Caco-2 (cell line): ENCODE measurements around the gene WDR73. TPM values are rescaled to one million over a fixed set of nuclear protein-coding genes. Genes with fewer than 3 reads are reported as not detected.
"Not testable (repeated sequence)": the region's sequence is repeated elsewhere in the genome, so short reads cannot be mapped to it uniquely, and the experiment has no call there.

ENCODE experiments used
- BruUV-seq: library from RNA; stranded (reverse); fragments of 400-500 nt; replicated peaks from 2 replicates; lab custom pipeline; 2021; lab: Mats Ljungman, UMichigan
- CTCF ChIA-PET: fragments of 300-600 bp; sonication (Branson Sonifier 250); formaldehyde crosslinking; loops from one replicate; lab custom pipeline; 2022; ENCODE audit warnings: antibody characterized with exemption; lab: Charles Lee
- POLR2A ChIA-PET: fragments of 300-600 bp; sonication (Branson Sonifier 250); formaldehyde crosslinking; loops from one replicate; lab custom pipeline; 2022; ENCODE audit warnings: antibody characterized with exemption; lab: Charles Lee
- DNase-seq, 2 experiments: peaks; one replicate each; pipeline versions ENCODE4 v3.0.0 to v3.0.0-alpha.2; 2020 to 2022
- H3K27me3 ChIP-seq: replicated peaks from 2 replicates; pipeline ENCODE4 v1.6.0; 2011; ENCODE audit warnings: low read length; ENCODE audit not compliant: control insufficient read depth, insufficient read depth
- H3K36me3 ChIP-seq: 2 replicates; pipeline ENCODE4 v1.5.1; 2011; ENCODE audit warnings: low read length; ENCODE audit not compliant: control insufficient read depth, insufficient read depth
- H3K4me1 ChIP-seq: fragments of 250-450 bp; sonication (Bioruptor Pico); 2 replicates; pipeline ENCODE4 v1.5.1; 2020; ENCODE audit warnings: mild to moderate bottlenecking
- H3K4me3 ChIP-seq: 2 replicates; pipeline ENCODE4 v1.5.1; 2011; ENCODE audit warnings: low read depth, mild to moderate bottlenecking, control low read depth, low read length
- H3K9me3 ChIP-seq: fragments of 250-450 bp; sonication (Bioruptor Pico); 2 replicates; pipeline ENCODE4 v1.5.1; 2020; ENCODE audit warnings: mild to moderate bottlenecking, moderate library complexity
- H3K27ac Mint-ChIP-seq: one replicate; pipeline ENCODE4 v1.8.0; 2022; ENCODE audit warnings: mixed read lengths; ENCODE audit not compliant: unreplicated experiment
- H3K27me3 Mint-ChIP-seq: one replicate; pipeline ENCODE4 v1.8.0; 2022; ENCODE audit warnings: mixed read lengths; ENCODE audit not compliant: insufficient read depth, unreplicated experiment
- H3K36me3 Mint-ChIP-seq: one replicate; pipeline ENCODE4 v1.8.0; 2022; ENCODE audit warnings: mild to moderate bottlenecking, mixed read lengths; ENCODE audit not compliant: insufficient read depth, unreplicated experiment
- H3K4me1 Mint-ChIP-seq: one replicate; pipeline ENCODE4 v1.8.0; 2022; ENCODE audit warnings: low read depth, mixed read lengths; ENCODE audit not compliant: unreplicated experiment
- H3K4me3 Mint-ChIP-seq: one replicate; pipeline ENCODE4 v1.8.0; 2022; ENCODE audit warnings: mild to moderate bottlenecking, moderate library complexity, mixed read lengths; ENCODE audit not compliant: unreplicated experiment
- H3K9me3 Mint-ChIP-seq: one replicate; pipeline ENCODE4 v1.8.0; 2022; ENCODE audit warnings: mixed read lengths; ENCODE audit not compliant: unreplicated experiment
- intact Hi-C: fragments of 100-400 bp; cut with micrococcal nuclease; formaldehyde crosslinking; loops from one replicate; pipeline ENCODE4 v1.10.0; 2022; ENCODE audit not compliant: unreplicated experiment
- total RNA-seq: library from RNA; stranded (reverse); gene quantifications from 2 replicates; pipeline ENCODE4 v1.2.3, GENCODE V29; 2022
- TF ChIP-seq, protein P1 (sequence below), 2 experiments: fragments of 200-600 bp in 1 of 2; IDR thresholded peaks; 1 replicate in 1 of 2; 2 replicates in 1 of 2; pipeline versions ENCODE4 v1.5.1 to v1.8.0; 2011 to 2022; ENCODE audit warnings: antibody characterized with exemption in 1 of 2, control low read depth in 1 of 2, inconsistent platforms in 1 of 2, low read depth in 1 of 2, low read length in 1 of 2, mild to moderate bottlenecking in 1 of 2, moderate library complexity in 1 of 2; ENCODE audit not compliant: insufficient read depth in 1 of 2, severe bottlenecking in 1 of 2, unreplicated experiment in 1 of 2

The WDR73 gene
- total RNA-seq, 1 experiment from 2014 or later = 32.7 TPM

DNA sequence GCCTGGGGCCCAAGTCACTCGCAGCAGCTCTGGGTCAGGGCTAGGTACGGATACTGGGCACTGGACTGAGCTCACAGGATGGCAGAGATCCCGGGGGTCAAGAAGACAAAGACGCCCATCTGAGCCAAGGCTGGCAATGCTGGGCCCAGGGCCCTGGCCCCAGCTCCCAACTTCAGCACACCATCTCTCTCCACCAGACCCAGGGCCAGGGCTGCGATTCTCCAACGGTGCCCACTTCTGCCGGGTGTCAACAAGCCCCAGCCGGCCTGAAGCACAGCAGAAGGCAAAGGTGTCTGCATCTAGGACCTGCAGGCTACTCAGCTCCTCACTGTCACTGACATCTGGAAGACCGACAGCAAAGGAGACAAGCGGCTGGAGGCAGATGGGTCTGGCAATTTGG is 8.6 kb downstream of the WDR73 start:
- POLR2A ChIA-PET = interaction anchor here (0.6 kb wide), 1 partner anchor 1361 kb away, joined by 3 read pairs; no protein-coding TSS in a partner anchor
- CTCF ChIA-PET = interaction anchor here (0.6 kb wide), 1 partner anchor 74 kb away, joined by 4 read pairs; no protein-coding TSS in a partner anchor
- intact Hi-C loops = no loop called here

DNA sequence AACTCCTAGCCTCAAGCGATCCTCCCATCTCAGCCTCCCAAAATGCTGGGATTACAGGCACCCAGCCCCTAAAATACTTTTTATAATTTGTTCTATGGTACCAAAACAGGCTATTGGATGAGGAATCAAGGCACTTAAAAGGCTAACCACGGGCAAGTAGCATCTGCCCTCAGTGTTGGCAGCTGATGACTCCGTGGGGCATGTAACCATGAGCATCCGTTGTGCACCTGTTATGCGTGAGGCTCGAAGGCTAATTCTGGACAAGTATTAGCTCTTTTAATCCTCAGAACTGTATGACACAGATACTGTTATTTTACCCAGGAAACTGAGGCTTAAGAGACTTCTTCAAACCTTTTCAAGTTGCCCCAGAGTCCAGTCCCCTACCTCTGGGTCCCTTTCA is 10.2 kb downstream of the WDR73 start:
- no TSS peak for BruUV-seq
- CTCF ChIA-PET = interaction anchor here (1.0 kb wide), 1 partner anchor 11 kb away, joined by 3 read pairs; no protein-coding TSS in a partner anchor
- no peaks in the 10 kb centered on the region for H3K27me3 Mint-ChIP-seq

More for the DNA sequence above, 8.6 kb downstream of the WDR73 start:
- Mint-ChIP-seq H3K27me3 (no peaks in the 10 kb centered on the region), H3K4me3 (no peak overlapping the region), H3K36me3 (peaks cover 61% of the 10 kb centered on the region), H3K27ac (no peak overlapping the region), H3K9me3 (no peaks in the 10 kb centered on the region), H3K4me1 (no peaks in the 10 kb centered on the region)
- H3K4me3 ChIP-seq = no peak overlapping the region
- peaks cover 1% of the 10 kb centered on the region for H3K36me3 ChIP-seq
- no peak for DNase-seq
- H3K4me1 ChIP-seq = no peaks in the 10 kb centered on the region
- H3K9me3 ChIP-seq = no peaks in the 10 kb centered on the region
- BruUV-seq = no TSS peak
- TF ChIP-seq, protein P1, sequence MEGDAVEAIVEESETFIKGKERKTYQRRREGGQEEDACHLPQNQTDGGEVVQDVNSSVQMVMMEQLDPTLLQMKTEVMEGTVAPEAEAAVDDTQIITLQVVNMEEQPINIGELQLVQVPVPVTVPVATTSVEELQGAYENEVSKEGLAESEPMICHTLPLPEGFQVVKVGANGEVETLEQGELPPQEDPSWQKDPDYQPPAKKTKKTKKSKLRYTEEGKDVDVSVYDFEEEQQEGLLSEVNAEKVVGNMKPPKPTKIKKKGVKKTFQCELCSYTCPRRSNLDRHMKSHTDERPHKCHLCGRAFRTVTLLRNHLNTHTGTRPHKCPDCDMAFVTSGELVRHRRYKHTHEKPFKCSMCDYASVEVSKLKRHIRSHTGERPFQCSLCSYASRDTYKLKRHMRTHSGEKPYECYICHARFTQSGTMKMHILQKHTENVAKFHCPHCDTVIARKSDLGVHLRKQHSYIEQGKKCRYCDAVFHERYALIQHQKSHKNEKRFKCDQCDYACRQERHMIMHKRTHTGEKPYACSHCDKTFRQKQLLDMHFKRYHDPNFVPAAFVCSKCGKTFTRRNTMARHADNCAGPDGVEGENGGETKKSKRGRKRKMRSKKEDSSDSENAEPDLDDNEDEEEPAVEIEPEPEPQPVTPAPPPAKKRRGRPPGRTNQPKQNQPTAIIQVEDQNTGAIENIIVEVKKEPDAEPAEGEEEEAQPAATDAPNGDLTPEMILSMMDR (IDR thresholded peaks at IDR 0.05; ENCODE audit: insufficient read depth in 1 of 2, low read depth in 1 of 2, low read length in 1 of 2, severe bottlenecking in 1 of 2, unreplicated experiment in 1 of 2) = no peak
- no peaks in the 10 kb centered on the region for H3K27me3 ChIP-seq

DNA sequence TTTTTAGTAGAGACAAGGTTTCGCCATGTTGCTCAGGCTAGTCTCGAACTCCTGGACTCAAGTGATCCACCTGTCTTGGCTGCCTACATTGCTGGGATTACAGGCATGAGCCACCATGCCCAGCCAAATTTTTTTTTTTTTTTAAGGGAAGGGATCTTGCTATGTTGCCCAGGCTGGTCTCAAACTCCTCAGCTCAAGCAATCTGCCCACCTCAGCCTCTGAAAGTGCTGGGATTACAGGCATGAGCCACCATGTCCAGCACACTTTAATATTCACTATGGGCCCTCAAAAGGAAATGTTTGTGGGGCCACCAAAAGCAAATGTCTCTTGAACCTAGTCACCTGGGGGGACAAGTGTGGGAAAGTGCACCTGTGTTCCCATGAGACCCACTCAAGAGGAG is 11.4 kb downstream of the WDR73 start:
- peaks cover 63% of the 10 kb centered on the region for H3K36me3 Mint-ChIP-seq
- CTCF ChIA-PET, H3K4me1 Mint-ChIP-seq: not testable (repeated sequence)

More for the DNA sequence above, 10.2 kb downstream of the WDR73 start:
- H3K9me3 ChIP-seq = no peaks in the 10 kb centered on the region
- Mint-ChIP-seq H3K4me1 (no peaks in the 10 kb centered on the region), H3K36me3 (peaks cover 63% of the 10 kb centered on the region), H3K9me3 (no peaks in the 10 kb centered on the region), H3K27ac (no peak overlapping the region), H3K4me3 (no peak overlapping the region)
- H3K36me3 ChIP-seq = peaks cover 1% of the 10 kb centered on the region
- intact Hi-C loops = no loop called here
- H3K4me1 ChIP-seq = no peaks in the 10 kb centered on the region
- no peak overlapping the region for H3K4me3 ChIP-seq
- H3K27me3 ChIP-seq = no peaks in the 10 kb centered on the region
- TF ChIP-seq, protein P1 (IDR thresholded peaks at IDR 0.05; ENCODE audit: insufficient read depth in 1 of 2, low read depth in 1 of 2, low read length in 1 of 2, severe bottlenecking in 1 of 2, unreplicated experiment in 1 of 2) = no peak
- POLR2A ChIA-PET = no interaction called here
- no peak for DNase-seq

DNA sequence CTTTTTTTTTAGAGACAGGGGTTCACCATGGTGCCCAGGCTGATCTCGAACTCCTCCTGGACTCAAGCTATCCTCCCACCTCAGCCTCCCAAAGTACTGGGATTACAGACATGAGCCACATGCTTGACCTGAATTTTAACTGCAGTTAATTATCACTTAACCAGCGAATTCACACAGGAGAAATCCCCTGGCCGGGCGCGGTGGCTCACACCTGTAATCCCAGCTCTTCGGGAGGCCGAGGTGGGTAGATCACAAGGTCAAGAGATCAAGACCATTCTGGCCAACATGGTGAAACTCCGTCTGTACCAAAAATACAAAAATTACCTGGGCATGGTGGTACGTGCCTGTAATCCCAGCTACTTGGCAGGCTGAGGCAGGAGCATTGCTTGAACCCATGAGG is 12.2 kb downstream of the WDR73 start:
- H3K9me3 Mint-ChIP-seq, POLR2A ChIA-PET, H3K4me1 ChIP-seq, H3K27me3 Mint-ChIP-seq, H3K4me1 Mint-ChIP-seq, H3K27me3 ChIP-seq, H3K9me3 ChIP-seq, H3K4me3 ChIP-seq, BruUV-seq, H3K36me3 ChIP-seq, H3K4me3 Mint-ChIP-seq, CTCF ChIA-PET, intact Hi-C loops, DNase-seq, H3K27ac Mint-ChIP-seq: not testable (repeated sequence)
- H3K36me3 Mint-ChIP-seq = peaks cover 55% of the 10 kb centered on the region

More for the DNA sequence above, 11.4 kb downstream of the WDR73 start:
- POLR2A ChIA-PET, H3K27me3 ChIP-seq, BruUV-seq, H3K4me3 Mint-ChIP-seq, H3K9me3 ChIP-seq, H3K4me3 ChIP-seq, H3K9me3 Mint-ChIP-seq, DNase-seq, intact Hi-C loops, H3K36me3 ChIP-seq, H3K27me3 Mint-ChIP-seq, H3K27ac Mint-ChIP-seq, H3K4me1 ChIP-seq: not testable (repeated sequence)
